ENCODE results near the gene COL4A2.
A peak's percentile ranks its signal among the peaks of the same experiment; 100 is the strongest.

The COL4A2 gene

DNA sequence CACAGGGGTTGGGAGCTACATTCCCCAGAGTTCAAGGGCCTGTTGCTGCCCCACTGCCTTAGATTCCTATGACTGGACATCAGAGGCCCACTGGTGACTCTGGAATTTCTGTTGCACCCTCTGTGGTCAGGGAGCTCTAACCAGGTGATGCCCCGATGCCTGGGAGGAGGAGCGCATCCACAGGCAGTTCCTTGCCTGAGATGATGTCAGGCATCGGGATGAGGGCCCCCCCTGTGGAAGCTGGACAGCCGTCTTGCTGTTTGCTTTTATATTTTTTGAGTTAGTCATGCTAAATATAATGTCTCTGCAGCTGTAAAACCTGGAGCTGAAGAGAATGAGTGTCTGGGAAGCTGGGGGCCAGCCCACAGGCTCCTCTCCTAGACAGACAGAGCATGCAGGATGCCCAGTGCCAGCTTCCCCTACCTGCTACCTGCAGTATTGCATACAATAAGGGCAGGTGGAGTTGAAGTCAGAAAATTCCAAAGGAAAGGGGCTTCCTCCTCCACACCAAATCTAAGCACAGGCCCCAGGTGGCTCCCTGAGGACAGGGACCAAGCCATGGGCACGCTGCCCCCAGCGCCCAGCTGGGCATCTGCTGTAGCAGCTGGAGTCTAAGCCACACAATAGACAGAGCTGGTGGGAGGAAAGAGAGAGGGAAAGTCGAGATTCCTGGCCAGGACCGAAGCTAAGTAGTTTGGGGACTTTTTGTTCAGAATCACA is 16.2 kb downstream of the COL4A2 start:
- no peak for DNase-seq

DNA sequence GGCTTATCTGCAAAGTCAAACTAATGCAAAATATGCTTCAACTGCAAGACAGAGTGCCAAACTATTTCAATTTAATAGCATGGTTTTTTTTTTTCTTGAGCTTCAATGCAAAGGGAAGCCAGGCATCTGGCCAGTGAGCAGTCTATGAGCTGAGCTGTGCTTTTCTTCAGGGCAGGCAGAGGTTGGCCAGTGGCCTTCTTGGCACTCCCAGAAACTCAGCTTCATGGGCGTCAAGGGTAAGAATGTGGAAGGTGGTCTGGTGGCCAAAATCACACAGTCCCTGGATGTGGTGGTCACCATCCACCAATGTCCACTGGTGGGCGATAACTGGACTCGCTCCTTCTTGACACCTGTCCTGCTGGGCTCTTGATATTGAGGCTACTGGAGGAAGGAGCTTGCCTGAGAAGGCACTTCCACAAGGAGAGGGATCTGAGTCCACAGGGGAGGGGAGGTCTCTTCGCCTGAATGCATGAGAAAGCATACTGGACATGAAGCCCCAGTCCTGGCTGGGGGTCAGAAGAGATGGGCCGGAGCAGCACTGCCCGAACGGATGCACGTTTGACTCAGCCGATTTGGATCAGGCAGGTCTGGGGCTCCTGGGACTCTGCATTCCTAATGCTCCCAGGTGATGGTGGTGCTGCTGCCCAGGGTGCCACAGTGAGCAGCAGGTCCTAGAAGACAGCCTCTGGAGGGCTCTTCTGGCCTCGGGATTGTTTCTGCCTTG is 17.1 kb downstream of the COL4A2 start:
- no peak for DNase-seq

DNA sequence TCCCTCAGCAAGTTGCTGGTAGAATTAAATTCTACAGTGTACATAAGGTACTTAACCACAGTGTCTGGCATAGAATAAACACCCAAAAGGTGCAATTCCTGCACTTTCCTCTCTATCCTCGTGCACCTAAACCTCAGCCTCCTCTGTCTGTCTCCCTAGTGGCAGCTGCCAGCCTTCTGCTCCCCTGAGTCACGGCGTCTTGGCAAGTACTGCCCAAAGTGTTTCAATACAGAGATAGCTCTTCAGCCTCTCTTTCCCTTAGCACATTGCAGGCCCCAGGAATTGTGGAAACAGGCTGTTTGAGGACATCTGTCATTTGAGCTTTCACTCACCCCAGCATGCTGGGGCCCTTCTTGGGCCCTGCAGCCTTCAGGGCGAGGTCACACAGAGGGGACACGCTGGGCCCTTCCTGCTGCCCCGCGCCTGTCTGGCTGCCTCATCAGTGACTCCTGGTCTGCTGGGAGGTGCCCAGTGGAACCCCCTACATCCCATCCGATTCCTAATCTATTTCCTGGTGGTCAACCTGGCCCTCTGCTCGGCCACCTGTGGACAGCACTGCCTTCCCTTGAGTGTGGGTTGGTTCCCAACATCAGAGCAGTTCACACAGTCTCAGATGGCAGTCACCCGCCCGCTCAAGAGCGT is 19.3 kb downstream of the COL4A2 start:
- no peak for DNase-seq

GRCh38 chr13:110327051-110327721 is 20.1 kb downstream of the COL4A2 start:
- no peak for DNase-seq

GRCh38 chr13:110328573-110328972 is 21.5 kb downstream of the COL4A2 start:
- DNase-seq: no peak

DNA sequence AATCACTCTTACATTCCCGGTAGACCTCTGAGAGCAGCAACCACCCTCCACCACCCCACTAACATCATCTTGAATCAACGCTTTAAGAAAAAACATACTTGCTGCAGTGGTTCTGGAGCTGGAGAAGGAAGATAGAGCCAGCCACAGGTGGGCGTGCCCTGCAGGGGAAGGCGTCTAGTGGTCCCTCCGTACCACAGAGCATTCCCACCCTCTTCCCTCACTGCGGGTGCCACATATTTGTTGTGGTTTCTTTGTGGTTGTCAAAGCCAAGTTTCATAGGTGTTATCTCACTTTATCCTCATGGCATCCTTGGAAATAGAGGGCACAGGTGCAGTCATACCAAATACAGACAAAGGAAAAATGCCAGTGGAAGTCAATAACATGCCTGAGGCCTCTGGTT is 22.2 kb downstream of the COL4A2 start:
- DNase-seq: no peak

DNA sequence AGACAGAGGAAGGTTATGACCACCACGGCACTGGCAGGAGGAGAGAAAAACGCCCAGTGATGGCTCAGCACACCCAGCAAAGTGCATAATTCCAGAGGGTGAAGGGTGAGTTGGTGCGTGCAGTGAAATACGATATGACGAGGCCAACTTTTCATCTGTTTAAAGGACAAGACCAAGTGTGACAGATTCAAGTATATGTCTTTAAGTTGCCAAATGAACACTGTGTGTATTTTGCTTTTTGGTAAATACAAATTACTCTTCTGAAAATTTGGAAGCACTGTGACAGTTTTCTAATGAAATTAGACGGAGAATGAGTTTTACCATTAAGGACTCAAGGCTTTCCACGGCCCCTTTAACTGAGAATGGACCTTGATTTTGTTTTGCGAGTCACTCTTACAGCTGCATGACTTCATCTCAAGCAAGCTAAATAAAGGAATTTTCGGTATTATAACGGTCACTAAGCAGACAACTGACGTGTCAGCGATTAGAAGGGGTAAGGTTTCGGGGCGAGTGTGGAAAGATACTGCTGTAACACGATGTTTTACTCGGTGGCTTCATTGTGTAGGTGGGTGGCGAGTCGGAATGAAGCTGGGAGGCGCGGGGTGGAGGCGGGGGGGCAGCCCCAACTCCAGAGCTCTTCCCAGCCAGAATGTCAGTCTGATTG is 22.8 kb downstream of the COL4A2 start:
- DNase-seq: no peak

DNA sequence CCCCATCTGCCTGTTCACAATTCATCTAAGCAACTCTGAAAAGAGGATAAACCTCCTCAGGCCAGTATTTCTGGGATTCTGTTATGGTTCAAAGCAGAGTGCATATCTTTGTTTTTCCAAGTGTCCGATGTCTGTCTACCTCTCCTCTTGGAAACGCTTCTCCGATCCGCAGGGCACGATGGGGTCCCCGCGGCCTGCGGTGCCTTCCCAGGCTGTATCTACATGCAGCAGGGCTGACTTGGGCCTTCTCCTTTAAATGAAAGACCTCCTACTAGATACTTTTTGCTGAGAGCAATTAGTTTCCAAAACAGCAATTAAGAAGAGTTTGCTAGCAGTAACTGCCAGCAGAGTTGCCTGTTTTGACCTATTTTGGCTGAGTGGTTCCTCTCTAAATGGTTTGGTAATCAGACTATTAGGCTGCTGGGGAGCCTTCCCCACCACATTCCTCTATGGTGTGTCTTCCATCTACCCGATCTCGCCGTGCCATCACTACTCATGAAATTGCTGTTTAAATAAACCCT is 23.5 kb downstream of the COL4A2 start:
- no peak for DNase-seq

GRCh38 chr13:110331362-110331761 is 24.3 kb downstream of the COL4A2 start:
- no peak for DNase-seq

DNA sequence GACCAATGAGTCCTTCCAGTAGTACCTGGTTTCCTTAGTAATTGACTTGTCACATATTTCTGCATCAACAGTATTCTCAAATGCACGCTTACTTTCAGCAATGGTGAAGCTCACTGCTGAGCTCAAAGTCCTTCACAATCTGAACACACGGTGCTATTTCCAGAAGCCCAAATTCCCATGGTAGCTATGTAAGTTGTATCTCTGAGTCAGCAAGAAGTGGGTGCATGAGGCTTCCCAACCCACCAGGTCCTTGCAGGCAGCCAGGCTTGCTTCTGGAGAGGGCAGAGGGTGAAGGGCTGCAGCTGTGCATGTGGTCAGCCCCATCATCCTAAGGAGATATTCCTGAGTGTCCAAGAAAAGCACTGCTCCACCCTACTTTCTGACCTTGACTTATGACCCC is 25.7 kb downstream of the COL4A2 start:
- no peak for DNase-seq

- no peak for DNase-seq
Observed at GRCh38 chr13:110333837-110334236, 26.8 kb downstream of the COL4A2 start.

DNA sequence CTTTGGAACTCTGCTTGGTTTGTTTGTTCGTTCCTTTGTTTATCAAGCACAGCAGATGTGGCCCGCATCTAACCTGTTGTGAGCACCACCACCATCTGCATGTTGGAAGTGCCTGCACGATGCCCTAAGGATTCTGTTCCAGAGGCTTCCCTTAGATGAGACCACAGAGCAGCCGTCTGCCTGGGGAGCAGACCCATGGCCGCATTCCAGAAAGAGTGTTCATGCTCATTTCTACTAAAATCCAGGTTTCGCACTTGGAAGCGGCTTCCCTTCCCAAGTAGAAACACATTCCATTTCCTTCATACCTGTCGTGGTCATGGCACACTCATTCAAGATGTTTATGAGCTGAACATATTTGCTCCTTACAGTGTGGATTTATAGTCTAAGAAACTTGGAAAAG is 27.2 kb downstream of the COL4A2 start:
- DNase-seq: no peak

DNA sequence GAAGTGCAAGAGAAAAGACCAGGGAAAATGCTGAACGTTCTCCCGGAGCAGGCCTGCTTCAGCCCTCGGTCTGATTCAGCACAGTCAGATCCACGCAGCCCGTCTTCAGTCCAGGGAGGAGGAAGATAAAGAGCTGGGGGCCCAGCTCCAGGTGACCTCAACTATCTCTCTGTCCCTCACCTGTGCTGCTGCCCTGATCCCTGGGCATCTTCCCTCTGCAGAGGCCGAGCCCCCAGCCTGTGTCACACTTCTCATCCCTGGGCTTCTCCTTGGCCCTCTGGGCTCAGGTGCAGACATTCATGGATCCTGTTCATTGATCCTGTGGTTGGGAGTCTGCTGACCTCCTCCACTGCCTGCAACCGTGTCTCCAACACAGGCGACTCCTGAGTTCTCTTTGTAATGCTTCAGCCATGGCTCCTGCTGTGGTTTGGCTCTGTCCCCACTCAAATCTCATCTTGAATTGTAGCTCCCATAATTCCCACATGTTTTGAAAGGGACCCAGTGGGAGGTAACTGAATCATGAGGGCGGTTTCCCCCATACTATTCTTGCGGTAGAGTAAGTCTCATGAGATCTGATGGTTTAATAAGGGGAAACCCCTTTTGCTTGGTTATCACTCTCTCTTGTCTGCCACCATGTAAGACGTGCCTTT is 27.9 kb downstream of the COL4A2 start:
- DNase-seq: no peak

- no peak for DNase-seq
Observed at GRCh38 chr13:110336108-110336507, 29.0 kb downstream of the COL4A2 start.

GRCh38 chr13:110336681-110337080 is 29.6 kb downstream of the COL4A2 start:
- no peak for DNase-seq

- no peak for DNase-seq
Observed at GRCh38 chr13:110337247-110337646, 30.2 kb downstream of the COL4A2 start.

DNA sequence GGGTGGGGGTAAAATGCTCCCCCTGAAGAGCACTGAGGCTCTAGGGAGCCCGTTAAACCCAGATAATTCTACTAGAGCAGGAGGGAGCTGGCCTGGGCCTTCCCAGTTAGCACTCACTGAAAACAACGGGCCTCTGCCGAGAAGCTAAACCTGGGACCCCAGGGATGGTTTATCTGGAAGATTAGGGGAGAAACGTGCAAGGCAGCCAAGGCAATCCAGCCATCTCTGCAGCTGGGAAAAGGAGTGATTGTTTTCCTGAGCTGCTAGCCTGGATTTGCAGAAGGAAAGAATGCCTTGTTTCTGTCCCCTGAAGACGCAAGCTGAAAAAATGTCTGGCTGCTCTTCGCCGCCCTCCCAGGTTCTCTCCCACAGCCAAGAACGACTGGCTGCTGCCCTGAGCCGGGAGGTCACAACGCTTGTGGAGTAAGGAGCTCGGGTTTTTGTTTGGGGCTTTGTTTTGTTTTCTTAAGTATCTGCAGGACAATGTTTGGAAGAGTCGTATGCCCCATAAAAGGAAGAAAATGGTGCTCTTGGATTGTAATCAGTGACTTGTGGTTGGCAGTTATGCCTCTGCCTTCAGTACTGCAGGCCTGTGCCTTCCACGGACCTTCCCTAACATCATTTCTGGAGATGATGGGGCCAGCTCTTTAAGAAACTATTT is 31.5 kb downstream of the COL4A2 start:
- no peak for DNase-seq

DNA sequence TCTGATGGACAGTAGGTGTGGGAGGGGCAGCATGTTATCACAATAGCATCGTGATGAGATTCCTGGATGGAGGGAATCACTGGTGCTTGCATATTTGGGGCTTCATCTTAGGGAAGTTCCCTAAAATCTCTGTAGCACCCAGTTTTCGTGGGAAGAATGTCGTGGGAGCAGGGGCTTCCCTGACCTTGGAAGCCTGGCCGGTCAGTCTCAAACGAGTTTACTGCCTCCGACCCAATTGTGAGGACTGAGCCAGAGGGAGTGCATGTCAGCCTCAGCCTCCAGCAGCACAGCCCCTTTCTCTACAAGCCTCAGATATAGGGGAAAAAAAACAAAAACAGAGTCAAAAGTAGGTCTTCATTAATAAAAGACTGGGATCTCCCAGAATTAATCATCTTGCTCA is 32.2 kb downstream of the COL4A2 start:
- DNase-seq: no peak

- DNase-seq: no peak
Observed at GRCh38 chr13:110339975-110340550, 33.0 kb downstream of the COL4A2 start.

DNA sequence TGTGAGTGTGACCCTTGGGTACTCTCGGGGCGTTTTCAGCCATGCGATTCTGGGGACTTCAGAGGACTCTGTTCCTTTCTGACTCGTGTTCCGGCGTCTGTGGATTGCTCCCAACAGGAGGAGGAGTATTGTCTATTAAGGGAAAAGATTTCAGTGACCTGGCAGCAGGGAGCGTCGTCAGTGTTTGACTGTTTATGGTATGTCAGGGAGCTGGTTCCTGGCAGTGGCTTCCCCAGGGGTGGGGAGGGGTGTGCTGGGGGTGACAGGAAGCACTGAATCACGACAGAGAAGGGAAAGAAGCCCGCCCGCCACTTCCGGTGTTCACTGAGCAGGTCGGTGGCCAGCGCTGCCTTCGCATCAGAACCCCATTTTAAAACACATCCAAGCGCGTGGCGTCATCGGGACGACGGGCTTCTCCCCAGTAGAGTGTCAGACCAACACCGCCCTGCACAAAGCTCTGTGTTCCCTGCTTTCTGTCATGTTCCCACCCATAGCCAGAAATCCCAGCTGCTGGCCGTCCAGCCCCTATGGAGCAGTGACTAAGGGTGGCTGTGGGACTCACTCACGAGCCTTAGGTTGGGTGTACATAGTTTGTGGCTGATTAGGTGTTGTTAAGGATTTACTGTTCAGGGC is 33.8 kb downstream of the COL4A2 start:
- DNase-seq: peak; percentile 5
